ENCODE data around the gene CARD9.

The CARD9 gene

GRCh38 chr9:136410500-136411287, 37.2 kb upstream of the CARD9 start, which contains the start of the genes ENTR1 and PMPCA (continued):
- TF ChIP-seq ZNF624 (tag by site-specific recombination; IDR thresholded peaks at IDR 0.05), result no peak
- TF ChIP-seq ZNF654 (tag by site-specific recombination; IDR thresholded peaks at IDR 0.05; ENCODE audit: low read depth), result no peak
- peak; percentile 85 for TF ChIP-seq SP3 (tag by site-specific recombination; IDR thresholded peaks at IDR 0.05)
- TF ChIP-seq ZNF223 (tag by site-specific recombination; IDR thresholded peaks at IDR 0.05), result no peak
- no peak for TF ChIP-seq ZBTB44 (tag by site-specific recombination; IDR thresholded peaks at IDR 0.05)
- TF ChIP-seq KLF17 (tag by site-specific recombination; IDR thresholded peaks at IDR 0.05), result peak; percentile 79
- TF ChIP-seq SCRT2 (tag by site-specific recombination; IDR thresholded peaks at IDR 0.05), result no peak
- TF ChIP-seq PRDM1 (tag by site-specific recombination; IDR thresholded peaks at IDR 0.05), result no peak
- no peak for TF ChIP-seq ZNF707 (tag by site-specific recombination; IDR thresholded peaks at IDR 0.05)
- no peak for TF ChIP-seq ZBTB6 (tag by site-specific recombination; IDR thresholded peaks at IDR 0.05)
- TF ChIP-seq ZNF433 (tag by site-specific recombination; IDR thresholded peaks at IDR 0.05; ENCODE audit: low read depth), result no peak
- no peak for TF ChIP-seq ZNF792 (tag by site-specific recombination; IDR thresholded peaks at IDR 0.05)
- TF ChIP-seq YY2 (tag by site-specific recombination; IDR thresholded peaks at IDR 0.05), result peak; percentile 94
- no peak for TF ChIP-seq ZNF132 (tag by site-specific recombination; IDR thresholded peaks at IDR 0.05; ENCODE audit: borderline replicate concordance)
- peak; percentile 92 for TF ChIP-seq YY1 (tag by site-specific recombination; IDR thresholded peaks at IDR 0.05)
- peak; percentile 82; the same call in 1 of the 2 replicates for TF ChIP-seq ZNF76 (tag by site-specific recombination; IDR thresholded peaks at IDR 0.05; ENCODE audit: borderline replicate concordance, low read depth)
- TF ChIP-seq BCL11A (tag by site-specific recombination; IDR thresholded peaks at IDR 0.05; ENCODE audit: low read depth), result no peak
- peak; percentile 74; the same call in 1 of the 2 replicates for TF ChIP-seq ZFP37 (tag by site-specific recombination; IDR thresholded peaks at IDR 0.05)
- TF ChIP-seq ZNF513 (tag by site-specific recombination; IDR thresholded peaks at IDR 0.05), result no peak
- TF ChIP-seq PRDM2 (tag by site-specific recombination; IDR thresholded peaks at IDR 0.05; ENCODE audit: borderline replicate concordance), result no peak
- TF ChIP-seq PRDM10 (tag by site-specific recombination; IDR thresholded peaks at IDR 0.05), result no peak
- no peak for TF ChIP-seq ZIC2 (tag by site-specific recombination; IDR thresholded peaks at IDR 0.05)
- no peak for TF ChIP-seq ZNF704 (tag by site-specific recombination; IDR thresholded peaks at IDR 0.05)

All from HEK293 (cell line).